K562 (cell line): ENCODE results near the gene IL1R1.

Experiments used
- MAX ChIP-seq: sonication (generic); formaldehyde crosslinking; IDR thresholded peaks from 2 replicates; pipeline ENCODE4 v1.9.0; 2022; ENCODE audit warnings: mild to moderate bottlenecking, missing genetic modification reagents
- NCOA1 ChIP-seq: fragments of 450-650 bp; IDR thresholded peaks from 2 replicates; pipeline ENCODE4 v1.6.1; 2016; ENCODE audit warnings: low read depth
- POLR2AphosphoS2 ChIP-seq: IDR thresholded peaks from 2 replicates; pipeline ENCODE4 v1.6.1; 2012; ENCODE audit warnings: low read length, improper control_type of control experiment
- SLC30A9 ChIP-seq: fragments of 250-450 bp; sonication (Bioruptor Pico); IDR thresholded peaks from 2 replicates; pipeline ENCODE4 v1.8.0; 2022; ENCODE audit warnings: mild to moderate bottlenecking, moderate library complexity
- SRSF7 ChIP-seq: fragments of 200-400 bp; formaldehyde crosslinking; optimal IDR thresholded peaks from 2 replicates; pipeline ENCODE3; 2017; ENCODE audit warnings: mild to moderate bottlenecking, low read depth, low read length
- TARDBP ChIP-seq: fragments of 450-650 bp; IDR thresholded peaks from 2 replicates; pipeline ENCODE4 v1.6.1; 2016
- ZBTB2 ChIP-seq: fragments of 450-650 bp; IDR thresholded peaks from 2 replicates; pipeline ENCODE4 v1.6.1; 2016; ENCODE audit warnings: antibody characterized with exemption
- ZNF217 ChIP-seq: sonication (generic); formaldehyde crosslinking; IDR thresholded peaks from 2 replicates; pipeline ENCODE4 v1.8.0; 2022; ENCODE audit warnings: mild to moderate bottlenecking, missing genetic modification reagents

GRCh38 chr2:102193074-102193473 is 50.5 kb downstream of the IL1R1 start:
- TF ChIP-seq ZBTB2 (no peak), SRSF7 (no peak), NCOA1 (no peak), POLR2AphosphoS2 (no peak), MAX (CRISPR knock-in tag) (no peak), ZNF217 (no peak), TARDBP (no peak), SLC30A9 (CRISPR knock-in tag) (no peak)
